Measurements from ENCODE around the gene EMILIN2. TPM values are rescaled to one million over a fixed set of nuclear protein-coding genes. Genes with fewer than 3 reads are reported as not detected.
"Not testable (repeated sequence)": the region's sequence is repeated elsewhere in the genome, so short reads cannot be mapped to it uniquely, and the experiment has no call there.

EMILIN2 gene
- polyA plus RNA-seq, 4 donors, result 1.1 to 29.9 (median 8.6) TPM

DNA sequence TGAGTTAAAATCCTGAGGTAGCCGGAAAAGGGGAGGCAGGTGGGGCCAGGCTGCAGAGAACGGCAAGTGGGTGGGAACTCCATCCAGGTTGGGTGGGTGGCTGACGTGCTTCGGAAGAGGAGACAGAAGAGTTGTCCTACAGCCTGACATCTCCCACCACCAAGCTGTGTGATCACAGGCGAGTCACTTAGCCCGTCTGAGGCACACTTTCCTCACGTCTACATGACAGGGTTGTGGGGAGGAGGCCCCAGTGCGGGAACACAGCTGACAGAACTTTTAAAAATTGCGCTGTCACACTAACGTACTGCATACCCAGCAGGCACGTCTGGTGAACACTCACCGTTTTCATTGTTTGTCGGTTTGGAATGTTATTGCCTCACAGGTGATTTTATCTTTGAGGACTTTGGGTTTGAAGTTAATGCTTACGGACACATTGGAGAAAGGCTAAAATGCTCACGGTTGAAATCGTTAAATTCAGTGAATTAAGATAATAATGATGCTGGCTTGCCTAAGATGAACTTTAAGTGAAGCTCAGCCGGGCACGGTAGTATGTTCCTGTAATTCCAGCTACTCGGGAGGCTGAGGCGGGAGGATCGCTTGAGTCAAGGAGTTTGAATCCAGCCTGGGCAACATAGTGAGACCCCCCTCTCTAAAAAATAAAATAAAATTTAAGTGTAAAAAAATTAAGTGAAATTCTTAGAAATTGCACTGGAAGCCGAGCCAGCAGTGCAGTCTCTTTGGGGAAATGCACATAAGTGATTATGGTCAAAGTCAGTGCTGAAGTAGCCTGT, 8.9 kb downstream of the EMILIN2 start:
- Histone ChIP-seq H3K36me3 (ENCODE audit: control insufficient read depth in 3 of 3, insufficient read depth in 2 of 3, low read depth in 1 of 3, low read length in 3 of 3) (no peaks in the 10 kb centered on the region), H3K4me1 (ENCODE audit: control insufficient read depth in 3 of 3, insufficient read depth in 2 of 3, low read depth in 1 of 3, low read length in 2 of 3) (no peaks in the 10 kb centered on the region), H3K4me3 (ENCODE audit: low read depth in 1 of 3, low read length in 3 of 3) (no peak overlapping the region), H3K27me3 (ENCODE audit: control insufficient read depth in 3 of 3, insufficient read depth in 3 of 3, low read length in 3 of 3) (peaks cover 0 to 6% (median 0%) of the 10 kb centered on the region in 3 donors), H3K27ac (ENCODE audit: low read depth in 1 of 3, low read length in 2 of 3) (no peak overlapping the region), H3K9me3 (ENCODE audit: control insufficient read depth in 2 of 2, insufficient read depth in 1 of 2, low read depth in 1 of 2, low read length in 1 of 2) (no peaks in the 10 kb centered on the region)
- 69 to 81% (median 79%) methylated on average over 22 of the region's 22 CpGs for WGBS, 3 donors
- DNase-seq, result no peak
- no peak for FAIRE-seq

GRCh38 chr18:2856547-2857170, 9.9 kb downstream of the EMILIN2 start:
- Histone ChIP-seq H3K27ac (ENCODE audit: low read depth in 1 of 3, low read length in 2 of 3) (no peak overlapping the region), H3K36me3 (ENCODE audit: control insufficient read depth in 3 of 3, insufficient read depth in 2 of 3, low read depth in 1 of 3, low read length in 3 of 3) (no peaks in the 10 kb centered on the region), H3K4me1 (ENCODE audit: control insufficient read depth in 3 of 3, insufficient read depth in 2 of 3, low read depth in 1 of 3, low read length in 2 of 3) (no peaks in the 10 kb centered on the region), H3K4me3 (ENCODE audit: low read depth in 1 of 3, low read length in 3 of 3) (no peak overlapping the region), H3K9me3 (ENCODE audit: control insufficient read depth in 2 of 2, insufficient read depth in 1 of 2, low read depth in 1 of 2, low read length in 1 of 2) (no peaks in the 10 kb centered on the region), H3K27me3 (ENCODE audit: control insufficient read depth in 3 of 3, insufficient read depth in 3 of 3, low read length in 3 of 3) (peaks cover 0 to 6% (median 0%) of the 10 kb centered on the region in 3 donors)
- FAIRE-seq, result no peak
- 53 to 70% (median 69%) methylated on average over 11 of the region's 11 CpGs for WGBS, 3 donors
- no peak for DNase-seq

- no peak for FAIRE-seq
- Histone ChIP-seq H3K4me3 (ENCODE audit: low read depth in 1 of 3, low read length in 3 of 3) (no peak overlapping the region), H3K4me1 (ENCODE audit: control insufficient read depth in 3 of 3, insufficient read depth in 2 of 3, low read depth in 1 of 3, low read length in 2 of 3) (no peaks in the 10 kb centered on the region), H3K27ac (ENCODE audit: low read depth in 1 of 3, low read length in 2 of 3) (peak overlapping the region in 1 of 3 donors; percentile 36), H3K27me3 (ENCODE audit: control insufficient read depth in 3 of 3, insufficient read depth in 3 of 3, low read length in 3 of 3) (peaks cover 0 to 6% (median 0%) of the 10 kb centered on the region in 3 donors), H3K36me3 (ENCODE audit: control insufficient read depth in 3 of 3, insufficient read depth in 2 of 3, low read depth in 1 of 3, low read length in 3 of 3) (no peaks in the 10 kb centered on the region), H3K9me3 (ENCODE audit: control insufficient read depth in 2 of 2, insufficient read depth in 1 of 2, low read depth in 1 of 2, low read length in 1 of 2) (no peaks in the 10 kb centered on the region)
- 60 to 67% (median 66%) methylated on average over 18 of the region's 18 CpGs for WGBS, 3 donors
- DNase-seq, result no peak
Observed at GRCh38 chr18:2857491-2858131, 10.8 kb downstream of the EMILIN2 start.

- FAIRE-seq; H3K36me3 ChIP-seq (ENCODE audit: control insufficient read depth in 3 of 3, insufficient read depth in 2 of 3, low read depth in 1 of 3, low read length in 3 of 3); H3K4me1 ChIP-seq (ENCODE audit: control insufficient read depth in 3 of 3, insufficient read depth in 2 of 3, low read depth in 1 of 3, low read length in 2 of 3); H3K9me3 ChIP-seq (ENCODE audit: control insufficient read depth in 2 of 2, insufficient read depth in 1 of 2, low read depth in 1 of 2, low read length in 1 of 2); DNase-seq; H3K27ac ChIP-seq (ENCODE audit: low read depth in 1 of 3, low read length in 2 of 3); H3K27me3 ChIP-seq (ENCODE audit: control insufficient read depth in 3 of 3, insufficient read depth in 3 of 3, low read length in 3 of 3); H3K4me3 ChIP-seq (ENCODE audit: low read depth in 1 of 3, low read length in 3 of 3): not testable (repeated sequence)
Observed at GRCh38 chr18:2860397-2860796, 13.6 kb downstream of the EMILIN2 start.

GRCh38 chr18:2863997-2864396, 17.2 kb downstream of the EMILIN2 start:
- H3K27me3 ChIP-seq (ENCODE audit: control insufficient read depth in 3 of 3, insufficient read depth in 3 of 3, low read length in 3 of 3); FAIRE-seq: not testable (repeated sequence)
- WGBS, 3 donors, result 75 to 100% (median 78%) methylated on average over 1 of the region's 1 CpG

DNA sequence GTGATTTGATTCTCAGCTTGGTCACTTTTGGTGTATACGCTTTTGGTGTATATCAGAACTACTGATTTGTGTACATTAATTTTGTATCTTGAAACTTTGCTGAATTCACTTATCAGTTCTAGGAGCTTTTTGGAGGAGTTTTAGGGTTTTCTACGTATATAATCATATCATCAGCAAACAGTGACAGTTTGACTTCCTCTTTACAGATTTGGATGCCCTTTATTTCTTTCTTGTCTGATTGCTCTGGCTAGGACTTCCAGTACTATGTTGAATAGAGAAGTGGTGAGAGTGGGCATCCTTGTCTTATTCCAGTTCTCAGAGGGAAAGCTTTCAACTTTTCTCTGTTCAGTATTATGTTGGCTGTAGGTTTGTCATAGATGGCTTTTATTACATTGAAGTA, 19.7 kb downstream of the EMILIN2 start:
- not testable (repeated sequence) for DNase-seq; H3K4me1 ChIP-seq (ENCODE audit: control insufficient read depth in 3 of 3, insufficient read depth in 2 of 3, low read depth in 1 of 3, low read length in 2 of 3); H3K9me3 ChIP-seq (ENCODE audit: control insufficient read depth in 2 of 2, insufficient read depth in 1 of 2, low read depth in 1 of 2, low read length in 1 of 2); H3K27me3 ChIP-seq (ENCODE audit: control insufficient read depth in 3 of 3, insufficient read depth in 3 of 3, low read length in 3 of 3); FAIRE-seq; H3K27ac ChIP-seq (ENCODE audit: low read depth in 1 of 3, low read length in 2 of 3); H3K36me3 ChIP-seq (ENCODE audit: control insufficient read depth in 3 of 3, insufficient read depth in 2 of 3, low read depth in 1 of 3, low read length in 3 of 3); H3K4me3 ChIP-seq (ENCODE audit: low read depth in 1 of 3, low read length in 3 of 3)
- WGBS, 3 donors, result 38 to 60% (median 59%) methylated on average over 2 of the region's 2 CpGs

More at GRCh38 chr18:2863997-2864396, 17.2 kb downstream of the EMILIN2 start:
- H3K4me1 ChIP-seq (ENCODE audit: control insufficient read depth in 3 of 3, insufficient read depth in 2 of 3, low read depth in 1 of 3, low read length in 2 of 3); H3K27ac ChIP-seq (ENCODE audit: low read depth in 1 of 3, low read length in 2 of 3); DNase-seq; H3K4me3 ChIP-seq (ENCODE audit: low read depth in 1 of 3, low read length in 3 of 3); H3K9me3 ChIP-seq (ENCODE audit: control insufficient read depth in 2 of 2, insufficient read depth in 1 of 2, low read depth in 1 of 2, low read length in 1 of 2); H3K36me3 ChIP-seq (ENCODE audit: control insufficient read depth in 3 of 3, insufficient read depth in 2 of 3, low read depth in 1 of 3, low read length in 3 of 3): not testable (repeated sequence)

DNA sequence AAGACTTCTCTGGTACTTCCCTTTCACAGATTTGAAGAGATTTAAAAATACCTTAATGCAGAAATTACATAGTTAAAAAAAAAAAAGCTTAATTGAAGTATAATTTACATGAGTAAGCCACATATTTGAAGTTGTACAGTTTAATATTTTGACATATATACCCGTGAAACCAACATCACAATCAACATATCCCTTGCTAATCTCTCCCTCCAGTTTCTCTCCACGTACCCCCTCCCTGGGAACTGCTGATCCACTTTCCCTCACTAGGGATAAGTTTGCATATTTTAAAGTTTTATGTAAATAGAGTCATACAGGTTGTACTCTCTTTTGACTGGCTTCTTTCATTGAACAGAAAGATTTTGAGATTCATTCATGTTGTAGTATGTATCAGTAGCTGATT, 22.4 kb downstream of the EMILIN2 start:
- no peaks in the 10 kb centered on the region for H3K36me3 ChIP-seq (ENCODE audit: control insufficient read depth in 3 of 3, insufficient read depth in 2 of 3, low read depth in 1 of 3, low read length in 3 of 3)
- H3K4me3 ChIP-seq (ENCODE audit: low read depth in 1 of 3, low read length in 3 of 3), result no peak overlapping the region
- no peaks in the 10 kb centered on the region for H3K4me1 ChIP-seq (ENCODE audit: control insufficient read depth in 3 of 3, insufficient read depth in 2 of 3, low read depth in 1 of 3, low read length in 2 of 3)
- H3K27ac ChIP-seq (ENCODE audit: low read depth in 1 of 3, low read length in 2 of 3), result no peak overlapping the region
- 59 to 63% (median 61%) methylated on average over 2 of the region's 2 CpGs for WGBS, 3 donors
- no peak for FAIRE-seq
- peaks cover 0 to 2% of the 10 kb centered on the region in 2 donors for H3K9me3 ChIP-seq (ENCODE audit: control insufficient read depth in 2 of 2, insufficient read depth in 1 of 2, low read depth in 1 of 2, low read length in 1 of 2)
- no peaks in the 10 kb centered on the region for H3K27me3 ChIP-seq (ENCODE audit: control insufficient read depth in 3 of 3, insufficient read depth in 3 of 3, low read length in 3 of 3)
- no peak for DNase-seq

GRCh38 chr18:2871111-2871720, 24.4 kb downstream of the EMILIN2 start:
- Histone ChIP-seq H3K9me3 (ENCODE audit: control insufficient read depth in 2 of 2, insufficient read depth in 1 of 2, low read depth in 1 of 2, low read length in 1 of 2) (no peaks in the 10 kb centered on the region), H3K4me3 (ENCODE audit: low read depth in 1 of 3, low read length in 3 of 3) (no peak overlapping the region), H3K27me3 (ENCODE audit: control insufficient read depth in 3 of 3, insufficient read depth in 3 of 3, low read length in 3 of 3) (no peaks in the 10 kb centered on the region), H3K36me3 (ENCODE audit: control insufficient read depth in 3 of 3, insufficient read depth in 2 of 3, low read depth in 1 of 3, low read length in 3 of 3) (no peaks in the 10 kb centered on the region), H3K27ac (ENCODE audit: low read depth in 1 of 3, low read length in 2 of 3) (no peak overlapping the region), H3K4me1 (ENCODE audit: control insufficient read depth in 3 of 3, insufficient read depth in 2 of 3, low read depth in 1 of 3, low read length in 2 of 3) (no peaks in the 10 kb centered on the region)
- FAIRE-seq (no peak), DNase-seq (no peak)
- 76 to 85% (median 77%) methylated on average over 8 of the region's 8 CpGs for WGBS, 3 donors
